HuH-7 (cell line): ENCODE measurements around the gene EXOC2.
"Not testable (repeated sequence)": the region's sequence is repeated elsewhere in the genome, so short reads cannot be mapped to it uniquely, and the experiment has no call there.

Experiments
- DNase-seq: peaks from one replicate; pipeline ENCODE4 v3.0.0; 2011; ENCODE audit warnings: low spot score

The EXOC2 gene

GRCh38 chr6:579339-579738 is 113.6 kb downstream of the EXOC2 start:
- DNase-seq: peak; percentile 65

- no peak for DNase-seq
Observed at GRCh38 chr6:572596-573265, 120.2 kb downstream of the EXOC2 start.

GRCh38 chr6:571892-572291 is 121.0 kb downstream of the EXOC2 start:
- no peak for DNase-seq

GRCh38 chr6:570825-571224 is 122.1 kb downstream of the EXOC2 start:
- no peak for DNase-seq

- no peak for DNase-seq
Observed at GRCh38 chr6:568954-569523, 123.9 kb downstream of the EXOC2 start.

GRCh38 chr6:568085-568484 is 124.9 kb downstream of the EXOC2 start:
- no peak for DNase-seq

GRCh38 chr6:563863-564262 is 129.1 kb downstream of the EXOC2 start:
- no peak for DNase-seq

GRCh38 chr6:562052-562676 is 130.8 kb downstream of the EXOC2 start:
- DNase-seq: no peak

GRCh38 chr6:561335-561734 is 131.6 kb downstream of the EXOC2 start:
- DNase-seq: not testable (repeated sequence)

- DNase-seq: no peak
Observed at GRCh38 chr6:558959-559358, 134.0 kb downstream of the EXOC2 start.

GRCh38 chr6:558089-558488 is 134.8 kb downstream of the EXOC2 start:
- DNase-seq: no peak

GRCh38 chr6:551829-552350 is 141.0 kb downstream of the EXOC2 start:
- DNase-seq: no peak

GRCh38 chr6:551405-551804 is 141.5 kb downstream of the EXOC2 start:
- peak; percentile 6 for DNase-seq

- no peak for DNase-seq
Observed at GRCh38 chr6:549906-550305, 143.0 kb downstream of the EXOC2 start.

GRCh38 chr6:548517-548916 is 144.4 kb downstream of the EXOC2 start:
- DNase-seq: no peak

- no peak for DNase-seq
Observed at GRCh38 chr6:548091-548490, 144.8 kb downstream of the EXOC2 start.

- no peak for DNase-seq
Observed at GRCh38 chr6:540490-540889, 152.4 kb downstream of the EXOC2 start.

GRCh38 chr6:537114-537513 is 155.8 kb downstream of the EXOC2 start:
- DNase-seq: no peak

- DNase-seq: no peak
Observed at GRCh38 chr6:530425-530824, 162.5 kb downstream of the EXOC2 start.

GRCh38 chr6:528989-529388 is 163.9 kb downstream of the EXOC2 start:
- DNase-seq: no peak

- DNase-seq: no peak
Observed at GRCh38 chr6:527989-528673, 164.8 kb downstream of the EXOC2 start.

GRCh38 chr6:524803-525202 is 168.1 kb downstream of the EXOC2 start:
- no peak for DNase-seq

- no peak for DNase-seq
Observed at GRCh38 chr6:520820-521219, 172.1 kb downstream of the EXOC2 start.
